Measurements from ENCODE around the gene FRG2B.
A peak's percentile ranks its signal among the peaks of the same experiment; 100 is the strongest.
"Not testable (repeated sequence)": the region's sequence is repeated elsewhere in the genome, so short reads cannot be mapped to it uniquely, and the experiment has no call there.

The FRG2B gene

DNA sequence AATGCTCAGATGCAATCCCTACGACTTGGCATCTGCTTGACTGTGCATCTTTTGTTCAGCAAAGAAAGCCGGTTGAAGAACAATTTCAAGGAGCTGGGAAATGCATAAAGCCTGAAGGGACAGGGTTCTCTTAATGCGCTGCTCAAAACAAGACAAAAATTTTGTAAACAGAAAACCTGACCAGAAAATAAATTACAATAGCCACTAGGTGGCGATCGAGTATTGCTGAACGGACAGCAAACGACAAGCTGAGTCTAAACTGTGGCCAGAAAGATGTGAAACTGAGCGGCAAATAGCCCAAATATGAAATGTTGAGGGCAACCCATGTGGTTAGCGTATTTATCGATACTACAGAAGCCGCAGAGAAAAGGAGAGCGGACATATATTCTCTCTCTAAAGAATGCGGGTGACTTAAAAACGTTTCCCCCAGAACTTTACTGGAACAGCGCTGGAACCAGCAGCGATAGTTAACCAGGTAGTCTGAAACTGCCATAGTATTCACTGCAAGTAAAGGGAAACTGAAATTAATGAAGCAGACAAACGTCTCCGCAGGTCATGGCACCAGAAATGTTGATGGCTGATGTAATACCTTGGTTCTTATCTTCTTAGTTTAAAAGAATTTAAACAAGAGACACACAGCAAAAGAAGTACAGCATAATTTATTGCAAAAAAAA, 20.6 kb upstream of the FRG2B start:
- not testable (repeated sequence) for H3K4me3 ChIP-seq (ENCODE audit: low read depth, low read length); H3K27me3 ChIP-seq (ENCODE audit: control insufficient read depth, insufficient read depth, low read length); H2AFZ ChIP-seq; H3K4me2 ChIP-seq (ENCODE audit: low read length); H3K9ac ChIP-seq; H3K79me2 ChIP-seq; H3K9me3 ChIP-seq (ENCODE audit: control insufficient read depth, low read length); H3K4me1 ChIP-seq; H3K36me3 ChIP-seq (ENCODE audit: control insufficient read depth, insufficient read depth, low read length); H3K27ac ChIP-seq
- TF ChIP-seq, protein P1, sequence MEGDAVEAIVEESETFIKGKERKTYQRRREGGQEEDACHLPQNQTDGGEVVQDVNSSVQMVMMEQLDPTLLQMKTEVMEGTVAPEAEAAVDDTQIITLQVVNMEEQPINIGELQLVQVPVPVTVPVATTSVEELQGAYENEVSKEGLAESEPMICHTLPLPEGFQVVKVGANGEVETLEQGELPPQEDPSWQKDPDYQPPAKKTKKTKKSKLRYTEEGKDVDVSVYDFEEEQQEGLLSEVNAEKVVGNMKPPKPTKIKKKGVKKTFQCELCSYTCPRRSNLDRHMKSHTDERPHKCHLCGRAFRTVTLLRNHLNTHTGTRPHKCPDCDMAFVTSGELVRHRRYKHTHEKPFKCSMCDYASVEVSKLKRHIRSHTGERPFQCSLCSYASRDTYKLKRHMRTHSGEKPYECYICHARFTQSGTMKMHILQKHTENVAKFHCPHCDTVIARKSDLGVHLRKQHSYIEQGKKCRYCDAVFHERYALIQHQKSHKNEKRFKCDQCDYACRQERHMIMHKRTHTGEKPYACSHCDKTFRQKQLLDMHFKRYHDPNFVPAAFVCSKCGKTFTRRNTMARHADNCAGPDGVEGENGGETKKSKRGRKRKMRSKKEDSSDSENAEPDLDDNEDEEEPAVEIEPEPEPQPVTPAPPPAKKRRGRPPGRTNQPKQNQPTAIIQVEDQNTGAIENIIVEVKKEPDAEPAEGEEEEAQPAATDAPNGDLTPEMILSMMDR (IDR thresholded peaks at IDR 0.05), result peak; percentile 49

DNA sequence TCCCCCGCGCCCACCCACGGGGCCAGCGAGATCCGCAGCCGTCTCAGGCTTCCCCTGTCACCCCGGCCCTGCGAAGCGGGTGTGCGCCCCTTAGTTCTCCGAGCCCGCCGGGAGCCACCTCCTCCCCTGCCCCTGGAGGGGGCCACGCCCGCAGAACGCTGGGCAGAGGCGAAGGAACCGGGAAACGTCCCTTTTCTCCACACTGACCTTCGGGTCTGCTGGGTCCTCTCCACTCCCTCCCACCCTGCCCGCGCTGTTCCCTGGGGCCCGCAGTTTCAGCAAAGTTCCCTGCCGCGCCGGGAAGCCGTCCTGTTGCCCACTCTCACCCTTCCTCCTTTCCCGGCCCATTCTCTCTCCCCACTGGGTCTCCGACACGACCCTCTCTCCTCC, 11.2 kb upstream of the FRG2B start:
- H3K79me2 ChIP-seq; H3K9me3 ChIP-seq (ENCODE audit: control insufficient read depth, low read length); H3K4me3 ChIP-seq (ENCODE audit: low read depth, low read length); H2AFZ ChIP-seq; H3K4me2 ChIP-seq (ENCODE audit: low read length); H3K9ac ChIP-seq; H3K4me1 ChIP-seq; H3K27ac ChIP-seq; H3K36me3 ChIP-seq (ENCODE audit: control insufficient read depth, insufficient read depth, low read length); H3K27me3 ChIP-seq (ENCODE audit: control insufficient read depth, insufficient read depth, low read length): not testable (repeated sequence)

DNA sequence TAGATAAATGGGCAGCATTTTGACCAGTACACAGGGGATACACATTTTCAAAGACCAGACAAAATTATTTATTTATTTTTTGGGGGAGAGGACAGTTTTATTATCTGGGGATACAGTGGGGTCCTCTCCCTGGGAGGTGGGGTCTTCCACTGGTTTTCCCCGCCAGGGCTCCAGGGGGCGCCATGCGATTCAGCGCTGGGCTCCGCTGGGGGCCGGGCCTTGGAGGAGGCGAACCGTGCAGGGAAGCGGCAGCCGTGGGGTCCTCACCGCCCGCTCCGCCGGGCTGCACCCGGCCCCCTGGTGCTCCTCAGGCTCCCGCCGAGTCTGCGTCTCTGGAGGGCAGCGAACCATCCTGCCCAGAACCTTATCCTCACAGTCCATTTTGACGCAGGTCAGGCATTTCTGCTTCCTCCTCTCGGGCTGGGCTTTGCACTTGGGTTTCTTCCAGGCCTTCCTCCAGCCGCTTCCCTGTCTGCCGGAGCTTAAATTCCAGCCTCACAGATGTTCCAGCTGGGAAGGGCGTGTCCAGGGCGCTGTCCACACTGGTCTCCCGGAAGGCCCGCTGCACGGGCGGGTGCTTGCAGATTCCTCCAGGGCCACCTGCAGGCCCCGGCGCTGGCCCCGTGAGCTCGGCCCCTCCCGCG, 10.7 kb upstream of the FRG2B start:
- H3K27me3 ChIP-seq (ENCODE audit: control insufficient read depth, insufficient read depth, low read length); H3K4me2 ChIP-seq (ENCODE audit: low read length); H3K4me3 ChIP-seq (ENCODE audit: low read depth, low read length); H3K36me3 ChIP-seq (ENCODE audit: control insufficient read depth, insufficient read depth, low read length); H3K4me1 ChIP-seq; H3K9me3 ChIP-seq (ENCODE audit: control insufficient read depth, low read length); H3K27ac ChIP-seq; H3K9ac ChIP-seq; H3K79me2 ChIP-seq; H2AFZ ChIP-seq: not testable (repeated sequence)

DNA sequence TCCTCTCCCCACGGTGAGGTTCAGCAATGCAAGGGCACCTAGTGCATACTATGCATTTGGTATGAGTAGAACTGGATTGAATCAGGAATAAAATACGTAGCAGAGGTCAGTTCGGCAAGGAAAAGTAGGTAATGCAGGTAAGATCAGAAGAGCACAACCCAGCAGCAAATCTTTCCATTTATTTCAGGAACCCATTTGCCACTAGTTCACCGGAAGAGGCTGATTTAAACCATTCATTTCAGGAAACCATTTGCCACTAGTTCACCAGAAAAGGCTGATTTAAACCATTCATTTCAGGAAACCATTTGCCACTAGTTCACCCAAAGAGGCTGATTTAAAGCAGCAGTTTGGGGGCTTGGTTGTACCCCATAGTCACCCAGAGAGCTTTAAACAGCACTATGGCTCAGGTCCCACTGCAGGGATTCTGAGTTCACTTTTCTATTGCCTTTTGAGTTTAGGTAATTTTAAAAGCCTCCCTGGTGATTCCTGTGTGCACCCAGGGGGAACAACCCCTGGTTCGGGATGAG, 4.2 kb upstream of the FRG2B start:
- not testable (repeated sequence) for H3K9me3 ChIP-seq (ENCODE audit: control insufficient read depth, low read length); H3K4me3 ChIP-seq (ENCODE audit: low read depth, low read length); H3K36me3 ChIP-seq (ENCODE audit: control insufficient read depth, insufficient read depth, low read length); H3K27ac ChIP-seq; H3K4me1 ChIP-seq; H2AFZ ChIP-seq; H3K9ac ChIP-seq; H3K27me3 ChIP-seq (ENCODE audit: control insufficient read depth, insufficient read depth, low read length); H3K79me2 ChIP-seq; H3K4me2 ChIP-seq (ENCODE audit: low read length)

DNA sequence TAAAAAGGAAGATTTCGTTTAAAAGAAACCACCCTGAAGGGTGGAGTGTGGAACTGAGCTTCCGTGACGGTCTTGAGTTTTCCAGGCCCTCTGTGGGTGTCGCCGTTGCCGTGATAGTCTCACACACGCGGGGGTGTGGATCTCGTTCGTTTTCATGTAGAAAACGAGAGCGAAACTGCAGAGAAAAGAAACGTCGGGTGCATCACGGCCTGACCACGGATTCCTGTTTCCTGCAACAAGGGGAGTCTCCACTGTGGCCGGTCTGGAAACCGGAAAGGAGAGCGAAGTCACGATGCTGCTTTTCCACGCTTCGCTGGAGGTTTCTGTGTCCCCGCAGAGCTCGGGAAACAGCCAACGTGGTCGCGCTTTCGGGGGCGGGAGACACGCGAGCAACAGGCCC, 4.1 kb downstream of the FRG2B start:
- H2AFZ ChIP-seq, H3K79me2 ChIP-seq: not testable (repeated sequence)

DNA sequence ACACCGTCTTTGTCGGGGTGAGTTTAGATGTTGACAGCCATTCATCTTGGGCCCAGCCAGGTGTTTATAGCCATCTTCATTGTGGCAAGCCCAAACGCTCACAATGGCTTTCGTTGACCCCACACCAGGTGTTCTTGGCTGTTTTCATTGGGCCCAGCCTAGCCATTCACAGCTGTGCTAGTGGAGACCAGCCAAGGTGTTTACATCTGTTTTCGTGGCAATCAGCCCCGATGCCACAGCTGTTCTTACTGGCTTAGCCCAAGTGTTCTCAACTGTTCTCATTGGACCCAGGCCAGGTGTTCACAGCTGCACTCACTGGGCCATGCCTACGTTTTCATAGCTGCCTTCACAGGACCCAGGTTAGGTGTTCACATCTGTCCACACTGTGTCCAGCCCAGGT, 7.7 kb downstream of the FRG2B start:
- H2AFZ ChIP-seq, result no peak overlapping the region
- H3K36me3 ChIP-seq (ENCODE audit: control insufficient read depth, insufficient read depth, low read length), result no peaks in the 10 kb centered on the region
- no peak overlapping the region for H3K9ac ChIP-seq
- no peaks in the 10 kb centered on the region for H3K79me2 ChIP-seq
- H3K4me1 ChIP-seq, result no peaks in the 10 kb centered on the region
- no peak overlapping the region for H3K4me2 ChIP-seq (ENCODE audit: low read length)
- TF ChIP-seq, protein P1 (IDR thresholded peaks at IDR 0.05), result no peak
- H3K27me3 ChIP-seq (ENCODE audit: control insufficient read depth, insufficient read depth, low read length), result no peaks in the 10 kb centered on the region
- no peaks in the 10 kb centered on the region for H3K9me3 ChIP-seq (ENCODE audit: control insufficient read depth, low read length)
- no peak overlapping the region for H3K4me3 ChIP-seq (ENCODE audit: low read depth, low read length)
- H3K27ac ChIP-seq, result no peak overlapping the region

More for the DNA sequence above, 4.1 kb downstream of the FRG2B start:
- H3K27ac ChIP-seq; H3K27me3 ChIP-seq (ENCODE audit: control insufficient read depth, insufficient read depth, low read length); H3K4me2 ChIP-seq (ENCODE audit: low read length); H3K4me3 ChIP-seq (ENCODE audit: low read depth, low read length); H3K9ac ChIP-seq; H3K9me3 ChIP-seq (ENCODE audit: control insufficient read depth, low read length); H3K4me1 ChIP-seq; H3K36me3 ChIP-seq (ENCODE audit: control insufficient read depth, insufficient read depth, low read length): not testable (repeated sequence)
